AG08395 (cell line): ENCODE measurements around the gene TFF2.

Experiments
- DNase-seq: peaks from one replicate; pipeline ENCODE4 v3.0.0; 2012; ENCODE audit warnings: mixed read lengths, low spot score

The TFF2 gene

GRCh38 chr21:42350927-42351426 lies at the start of gene TFF2:
Gene TFF2, minus strand, starts transcription at chr21:42350994. Its CDS starts 37 bp downstream, at chr21:42350957.
- no peak for DNase-seq

- no peak for DNase-seq
Measured at GRCh38 chr21:42400525-42400924, 49.7 kb upstream of the TFF2 start.

- no peak for DNase-seq
Measured at GRCh38 chr21:42398436-42399028, 47.7 kb upstream of the TFF2 start.

- DNase-seq, result no peak
Measured at GRCh38 chr21:42397746-42398394, 47.1 kb upstream of the TFF2 start.

- DNase-seq, result no peak
Measured at GRCh38 chr21:42396799-42397745, 46.3 kb upstream of the TFF2 start.

- DNase-seq, result no peak
Measured at GRCh38 chr21:42395905-42396651, 45.3 kb upstream of the TFF2 start, which contains the start of gene TMPRSS3. Gene TMPRSS3, minus strand, starts transcription at chr21:42396052. Its CDS starts 635 bp downstream, at chr21:42395417.

GRCh38 chr21:42395302-42395701 lies 44.5 kb upstream of the TFF2 start:
- no peak for DNase-seq

GRCh38 chr21:42393443-42393950 lies 42.7 kb upstream of the TFF2 start:
- no peak for DNase-seq

- no peak for DNase-seq
Measured at GRCh38 chr21:42392731-42393442, 42.1 kb upstream of the TFF2 start.

- no peak for DNase-seq
Measured at GRCh38 chr21:42391297-42391696, 40.5 kb upstream of the TFF2 start.

- DNase-seq, result no peak
Measured at GRCh38 chr21:42390696-42391095, 39.9 kb upstream of the TFF2 start.

- DNase-seq, result no peak
Measured at GRCh38 chr21:42390193-42390592, 39.4 kb upstream of the TFF2 start.

GRCh38 chr21:42389449-42389835 lies 38.6 kb upstream of the TFF2 start:
- DNase-seq, result no peak

GRCh38 chr21:42388740-42389448 lies 38.1 kb upstream of the TFF2 start:
- no peak for DNase-seq

GRCh38 chr21:42387843-42388340 lies 37.1 kb upstream of the TFF2 start:
- DNase-seq, result no peak

- no peak for DNase-seq
Measured at GRCh38 chr21:42387164-42387563, 36.4 kb upstream of the TFF2 start.

- DNase-seq, result no peak
Measured at GRCh38 chr21:42386034-42386591, 35.3 kb upstream of the TFF2 start.

- DNase-seq, result no peak
Measured at GRCh38 chr21:42385619-42386018, 34.8 kb upstream of the TFF2 start.

- no peak for DNase-seq
Measured at GRCh38 chr21:42384989-42385388, 34.2 kb upstream of the TFF2 start.
